Measurements from ENCODE around the gene GRXCR1.
A peak's percentile ranks its signal among the peaks of the same experiment; 100 is the strongest.

GRXCR1 gene

GRCh38 chr4:42892413-42892812 lies at the start of gene GRXCR1:
TSS of gene GRXCR1 (plus strand) at chr4:42892713. CDS start at chr4:42893267, 554 bp downstream.
- DNase-seq (ENCODE audit: low read depth) = no peak

GRCh38 chr4:42843694-42844093 lies 48.8 kb upstream of the GRXCR1 start:
- no peak for DNase-seq (ENCODE audit: low read depth)

GRCh38 chr4:42844422-42845070 lies 48.0 kb upstream of the GRXCR1 start:
- no peak for DNase-seq (ENCODE audit: low read depth)

- no peak for DNase-seq (ENCODE audit: low read depth)
These were observed 46.9 kb upstream of the GRXCR1 start for GRCh38 chr4:42845586-42845985.

GRCh38 chr4:42855779-42856178 lies 36.7 kb upstream of the GRXCR1 start:
- no peak for DNase-seq (ENCODE audit: low read depth)

GRCh38 chr4:42865572-42866189 lies 26.8 kb upstream of the GRXCR1 start:
- DNase-seq (ENCODE audit: low read depth) = peak; percentile 12

GRCh38 chr4:42871261-42871660 lies 21.3 kb upstream of the GRXCR1 start:
- DNase-seq (ENCODE audit: low read depth) = no peak

GRCh38 chr4:42871671-42872290 lies 20.7 kb upstream of the GRXCR1 start:
- DNase-seq (ENCODE audit: low read depth) = no peak

GRCh38 chr4:42878863-42879262 lies 13.7 kb upstream of the GRXCR1 start:
- no peak for DNase-seq (ENCODE audit: low read depth)

- DNase-seq (ENCODE audit: low read depth) = no peak
These were observed 11.3 kb upstream of the GRXCR1 start for GRCh38 chr4:42881253-42881652.

GRCh38 chr4:42891644-42892043 lies 869 bp upstream of the GRXCR1 start:
- DNase-seq (ENCODE audit: low read depth) = no peak

- no peak for DNase-seq (ENCODE audit: low read depth)
These were observed 2.9 kb downstream of the GRXCR1 start for GRCh38 chr4:42895452-42895851.

GRCh38 chr4:42904986-42905385 lies 12.5 kb downstream of the GRXCR1 start:
- DNase-seq (ENCODE audit: low read depth) = no peak

GRCh38 chr4:42905591-42905990 lies 13.1 kb downstream of the GRXCR1 start:
- DNase-seq (ENCODE audit: low read depth) = no peak

GRCh38 chr4:42906341-42906740 lies 13.8 kb downstream of the GRXCR1 start:
- DNase-seq (ENCODE audit: low read depth) = no peak

GRCh38 chr4:42906891-42907759 lies 14.6 kb downstream of the GRXCR1 start:
- DNase-seq (ENCODE audit: low read depth) = no peak

GRCh38 chr4:42910459-42910858 lies 17.9 kb downstream of the GRXCR1 start:
- no peak for DNase-seq (ENCODE audit: low read depth)

GRCh38 chr4:42914937-42915336 lies 22.4 kb downstream of the GRXCR1 start:
- no peak for DNase-seq (ENCODE audit: low read depth)

GRCh38 chr4:42915484-42915883 lies 23.0 kb downstream of the GRXCR1 start:
- DNase-seq (ENCODE audit: low read depth) = no peak

- no peak for DNase-seq (ENCODE audit: low read depth)
These were observed 24.8 kb downstream of the GRXCR1 start for GRCh38 chr4:42917296-42917695.

GRCh38 chr4:42923431-42923830 lies 30.9 kb downstream of the GRXCR1 start:
- DNase-seq (ENCODE audit: low read depth) = no peak

- DNase-seq (ENCODE audit: low read depth) = no peak
These were observed 33.4 kb downstream of the GRXCR1 start for GRCh38 chr4:42925921-42926320.

- DNase-seq (ENCODE audit: low read depth) = no peak
These were observed 35.4 kb downstream of the GRXCR1 start for GRCh38 chr4:42927946-42928345.

Data from activated T-cell treated with anti-CD3 and anti-CD28 coated beads for 48 hours (primary cell).